DOHH2 (cell line): ENCODE results near the gene CBLN2.

Source experiments
- H3F3A ChIP-seq: fragments of 200-600 bp; sonication (generic), shearing (Covaris generic); 2 replicates; pipeline ENCODE4 v1.6.0; 2016; ENCODE audit warnings: antibody characterized with exemption, mild to moderate bottlenecking; ENCODE audit not compliant: control insufficient read depth, insufficient read depth
- H3K27ac ChIP-seq: fragments of 200-600 bp; sonication (generic); 2 replicates; pipeline ENCODE4 v1.5.1; 2014; ENCODE audit warnings: low read depth, mild to moderate bottlenecking, low read length, moderate library complexity
- H3K27me3 ChIP-seq: fragments of 200-600 bp; sonication (generic); 2 replicates; pipeline ENCODE4 v1.6.1; 2014; ENCODE audit warnings: mild to moderate bottlenecking, low read length, mixed read lengths; ENCODE audit not compliant: control insufficient read depth
- H3K36me3 ChIP-seq: fragments of 200-600 bp; sonication (generic); 2 replicates; pipeline ENCODE4 v1.6.1; 2014; ENCODE audit warnings: mild to moderate bottlenecking, low read length, moderate library complexity, mixed read lengths; ENCODE audit not compliant: control insufficient read depth
- H3K4me1 ChIP-seq: fragments of 200-600 bp; sonication (generic); 2 replicates; pipeline ENCODE4 v1.6.1; 2014; ENCODE audit warnings: mild to moderate bottlenecking, low read length, mixed read lengths; ENCODE audit not compliant: control insufficient read depth
- H3K4me2 ChIP-seq: fragments of 200-600 bp; sonication (generic); 2 replicates; pipeline ENCODE4 v1.6.0; 2014; ENCODE audit warnings: mild to moderate bottlenecking, low read length, moderate library complexity
- H3K4me3 ChIP-seq: fragments of 200-600 bp; sonication (generic); 2 replicates; pipeline ENCODE4 v1.5.1; 2014; ENCODE audit warnings: mild to moderate bottlenecking, low read length, mixed read lengths
- H3K79me2 ChIP-seq: fragments of 200-600 bp; sonication (generic); 2 replicates; pipeline ENCODE4 v1.6.1; 2014; ENCODE audit warnings: mild to moderate bottlenecking, low read length, mixed read lengths; ENCODE audit not compliant: control insufficient read depth
- H3K9me2 ChIP-seq: fragments of 200-600 bp; sonication (generic); replicated peaks from 2 replicates; pipeline ENCODE4 v1.6.1; 2014; ENCODE audit warnings: mild to moderate bottlenecking, low read length, mixed read lengths; ENCODE audit not compliant: control insufficient read depth
- H3K9me3 ChIP-seq: fragments of 200-600 bp; sonication (generic); 2 replicates; pipeline ENCODE4 v1.6.1; 2014; ENCODE audit warnings: antibody characterized with exemption, low read length, mixed read lengths; ENCODE audit not compliant: control insufficient read depth, insufficient read depth
- H4K20me1 ChIP-seq: fragments of 200-600 bp; sonication (generic); 2 replicates; pipeline ENCODE4 v1.6.0; 2014; ENCODE audit warnings: low read depth, mild to moderate bottlenecking, antibody characterized with exemption, low read length, moderate library complexity; ENCODE audit not compliant: control insufficient read depth, insufficient read depth
- EZH2phosphoT487 ChIP-seq: fragments of 200-600 bp; sonication (generic); IDR thresholded peaks from 2 replicates; pipeline ENCODE4 v1.6.1; 2017; ENCODE audit warnings: borderline replicate concordance, mild to moderate bottlenecking, antibody characterized with exemption, low read length, moderate library complexity, mixed read lengths
- TF ChIP-seq, protein P1 (sequence below): fragments of 200-600 bp; sonication (generic); IDR thresholded peaks from one replicate; pipeline ENCODE4 v1.5.1; 2014; ENCODE audit warnings: antibody characterized with exemption, mild to moderate bottlenecking, low read depth, low read length; ENCODE audit not compliant: poor library complexity, severe bottlenecking

The CBLN2 gene

DNA sequence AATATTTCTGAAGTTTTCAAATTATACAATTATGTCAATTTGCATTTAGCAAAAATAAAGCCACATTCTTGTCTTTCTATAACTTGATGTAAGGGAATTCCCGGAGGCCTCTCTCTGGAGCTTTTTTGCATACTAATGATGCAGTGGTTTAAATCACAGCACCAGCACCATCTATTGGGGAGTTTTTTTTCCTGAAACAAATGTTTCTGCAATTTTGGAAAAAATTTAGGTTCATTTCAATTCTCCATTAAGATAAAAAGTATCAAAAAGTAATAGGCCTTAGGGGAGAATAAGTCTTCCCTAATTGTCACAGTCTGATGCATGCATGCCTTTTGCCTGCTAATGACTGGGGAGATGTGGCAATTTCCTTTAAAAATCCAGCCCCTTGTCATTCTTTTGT, 13.5 kb downstream of the CBLN2 start:
- no peaks in the 10 kb centered on the region for H3F3A ChIP-seq
- no peaks in the 10 kb centered on the region for H4K20me1 ChIP-seq
- H3K36me3 ChIP-seq, result no peaks in the 10 kb centered on the region
- H3K4me1 ChIP-seq, result no peaks in the 10 kb centered on the region
- no peak overlapping the region for H3K4me3 ChIP-seq
- H3K79me2 ChIP-seq, result no peaks in the 10 kb centered on the region
- no peaks in the 10 kb centered on the region for H3K9me3 ChIP-seq
- TF ChIP-seq, protein P1, sequence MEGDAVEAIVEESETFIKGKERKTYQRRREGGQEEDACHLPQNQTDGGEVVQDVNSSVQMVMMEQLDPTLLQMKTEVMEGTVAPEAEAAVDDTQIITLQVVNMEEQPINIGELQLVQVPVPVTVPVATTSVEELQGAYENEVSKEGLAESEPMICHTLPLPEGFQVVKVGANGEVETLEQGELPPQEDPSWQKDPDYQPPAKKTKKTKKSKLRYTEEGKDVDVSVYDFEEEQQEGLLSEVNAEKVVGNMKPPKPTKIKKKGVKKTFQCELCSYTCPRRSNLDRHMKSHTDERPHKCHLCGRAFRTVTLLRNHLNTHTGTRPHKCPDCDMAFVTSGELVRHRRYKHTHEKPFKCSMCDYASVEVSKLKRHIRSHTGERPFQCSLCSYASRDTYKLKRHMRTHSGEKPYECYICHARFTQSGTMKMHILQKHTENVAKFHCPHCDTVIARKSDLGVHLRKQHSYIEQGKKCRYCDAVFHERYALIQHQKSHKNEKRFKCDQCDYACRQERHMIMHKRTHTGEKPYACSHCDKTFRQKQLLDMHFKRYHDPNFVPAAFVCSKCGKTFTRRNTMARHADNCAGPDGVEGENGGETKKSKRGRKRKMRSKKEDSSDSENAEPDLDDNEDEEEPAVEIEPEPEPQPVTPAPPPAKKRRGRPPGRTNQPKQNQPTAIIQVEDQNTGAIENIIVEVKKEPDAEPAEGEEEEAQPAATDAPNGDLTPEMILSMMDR, result no peak
- H3K9me2 ChIP-seq, result no peaks in the 10 kb centered on the region
- no peak overlapping the region for H3K4me2 ChIP-seq
- H3K27ac ChIP-seq, result no peak overlapping the region
- no peaks in the 10 kb centered on the region for H3K27me3 ChIP-seq

- no peaks in the 10 kb centered on the region for H3K4me1 ChIP-seq
These were observed 39.3 kb downstream of the CBLN2 start for GRCh38 chr18:72504866-72505265.

DNA sequence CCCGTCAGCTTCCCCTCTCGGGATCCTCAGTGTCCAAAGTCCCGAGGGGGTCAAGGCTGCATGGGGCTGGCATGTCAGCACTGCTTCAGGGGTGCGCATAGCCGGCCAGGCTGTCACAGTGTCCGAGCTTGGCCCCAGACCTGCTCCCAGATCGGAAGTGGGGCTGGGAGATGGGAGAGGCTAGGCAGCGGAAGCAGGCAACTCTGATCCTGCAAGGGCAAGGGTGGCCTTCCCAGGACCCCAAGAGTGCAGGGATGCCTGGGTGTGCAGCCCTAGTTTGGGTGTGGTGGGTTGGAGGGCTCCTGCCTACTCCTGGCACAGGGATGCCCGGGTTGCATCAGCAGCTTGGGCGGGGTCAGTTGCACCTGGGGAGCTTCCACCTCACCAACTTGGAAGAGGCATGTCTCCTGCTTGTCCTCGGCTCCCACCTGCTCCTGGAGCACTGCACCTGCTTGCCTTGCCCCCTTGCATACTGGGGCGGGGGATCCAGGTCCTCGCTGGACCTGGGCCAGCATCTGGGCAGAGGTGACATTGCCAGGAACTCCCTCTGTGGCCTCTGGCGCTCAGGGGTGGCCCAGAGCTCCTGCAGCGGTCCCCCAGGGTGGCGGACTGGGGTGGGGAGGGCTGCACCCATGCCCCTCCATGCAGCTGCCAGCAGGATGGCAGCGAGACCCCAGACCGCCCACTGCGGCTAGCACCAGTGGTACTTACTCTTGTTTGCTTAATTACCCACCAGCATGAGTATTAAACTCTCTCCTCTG, 41.3 kb downstream of the CBLN2 start:
- Histone ChIP-seq H3K36me3 (no peaks in the 10 kb centered on the region), H3K9me2 (no peaks in the 10 kb centered on the region), H3K79me2 (no peaks in the 10 kb centered on the region), H3K4me2 (no peak overlapping the region), H3F3A (no peaks in the 10 kb centered on the region), H3K27me3 (no peaks in the 10 kb centered on the region), H3K4me1 (no peaks in the 10 kb centered on the region), H3K27ac (no peak overlapping the region), H4K20me1 (no peaks in the 10 kb centered on the region), H3K9me3 (peaks cover 4% of the 10 kb centered on the region; the same call in 1 of the 2 replicates), H3K4me3 (no peak overlapping the region)
- TF ChIP-seq, protein P1, result no peak
- TF ChIP-seq EZH2phosphoT487, result no peak

More at GRCh38 chr18:72504866-72505265, 39.3 kb downstream of the CBLN2 start:
- H3F3A ChIP-seq, result no peaks in the 10 kb centered on the region
- no peak overlapping the region for H3K4me3 ChIP-seq
- H3K36me3 ChIP-seq, result no peaks in the 10 kb centered on the region
- TF ChIP-seq EZH2phosphoT487, result no peak
- TF ChIP-seq, protein P1, result no peak
- no peak overlapping the region for H3K4me2 ChIP-seq
- no peaks in the 10 kb centered on the region for H3K27me3 ChIP-seq
- H3K9me2 ChIP-seq, result no peaks in the 10 kb centered on the region
- H4K20me1 ChIP-seq, result no peaks in the 10 kb centered on the region
- no peaks in the 10 kb centered on the region for H3K79me2 ChIP-seq
- no peak overlapping the region for H3K27ac ChIP-seq
- peaks cover 4% of the 10 kb centered on the region; the same call in 1 of the 2 replicates for H3K9me3 ChIP-seq
